ENCODE data around the gene ZNF701. TPM values are rescaled to one million over a fixed set of nuclear protein-coding genes. Genes with fewer than 3 reads are reported as not detected.
"Not testable (repeated sequence)": the region's sequence is repeated elsewhere in the genome, so short reads cannot be mapped to it uniquely, and the experiment has no call there.

Gene ZNF701
- total and polyA plus RNA-seq, 7 experiments from 2014 or later: 11.7 to 43.3 (median 20.7) TPM

DNA sequence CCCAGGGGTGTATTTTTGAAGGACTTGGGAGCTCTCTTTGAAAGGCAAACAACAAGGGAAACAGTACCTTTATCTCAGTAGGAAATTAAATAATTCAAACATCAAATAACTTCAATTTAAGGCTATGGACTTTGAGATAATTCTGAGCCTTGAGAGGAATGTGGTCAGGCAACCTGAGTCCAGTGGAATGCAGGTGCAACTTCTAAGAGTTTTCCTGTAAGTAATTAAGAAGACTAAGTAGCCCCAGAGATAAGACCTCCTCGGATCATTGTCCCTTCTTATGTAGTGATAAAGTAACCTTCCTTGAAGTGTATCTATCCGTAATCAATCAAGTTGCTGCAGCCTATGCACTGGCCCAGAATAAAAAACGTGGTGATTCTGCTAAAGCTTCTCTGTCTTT lies 29.2 kb downstream of the ZNF701 start:
- POLR2A ChIA-PET: interaction anchor here (0.6 to 0.7 kb wide), 2 partner anchors 147 to 476 kb away, joined by 3 read pairs; no protein-coding TSS in a partner anchor
- Histone ChIP-seq H3K9me3 (ENCODE audit: control insufficient read depth in 2 of 3, low read length in 3 of 3) (peaks cover 0 to 17% (median 0%) of the 10 kb centered on the region in 3 experiments), H3K27ac (ENCODE audit: low read depth, low read length) (no peak overlapping the region), H3K36me3 (ENCODE audit: control insufficient read depth in 2 of 3, insufficient read depth in 3 of 3, low read length in 3 of 3) (peaks cover 0 to 10% (median 0%) of the 10 kb centered on the region in 3 experiments), H3K27me3 (ENCODE audit: control insufficient read depth in 2 of 2, insufficient read depth in 2 of 2, low read length in 2 of 2) (no peaks in the 10 kb centered on the region), H3K4me1 (ENCODE audit: control insufficient read depth in 2 of 2, insufficient read depth in 2 of 2, low read length in 2 of 2) (peaks cover 10 to 12% of the 10 kb centered on the region in 2 donors), H3K4me3 (ENCODE audit: low read length) (no peak overlapping the region)
- no peaks in the 10 kb centered on the region for H3K27me3 Mint-ChIP-seq
- no peak overlapping the region for H3K27ac Mint-ChIP-seq
- H3K9me3 Mint-ChIP-seq: peaks cover 0 to 64% (median 31%) of the 10 kb centered on the region in 11 donors
- CTCF ChIA-PET: no interaction called here
- DNase-seq (no peak), ATAC-seq (no peak)
- intact Hi-C loops (cut with micrococcal nuclease): no loop called here
- H3K4me3 Mint-ChIP-seq: no peak overlapping the region
- H3K4me1 Mint-ChIP-seq: peaks cover 11 to 33% (median 26%) of the 10 kb centered on the region in 7 donors
- peaks cover 14 to 72% (median 43%) of the 10 kb centered on the region in 5 donors for H3K36me3 Mint-ChIP-seq

GRCh38 chr19:52600639-52601024 lies 30.5 kb downstream of the ZNF701 start:
- H3K27me3 Mint-ChIP-seq: no peaks in the 10 kb centered on the region

GRCh38 chr19:52601025-52601973 lies 31.2 kb downstream of the ZNF701 start:
- H3K27ac ChIP-seq (ENCODE audit: low read depth, low read length): peak overlapping the region; percentile 81
- H3K9me3 ChIP-seq (ENCODE audit: control insufficient read depth in 2 of 3, low read length in 3 of 3): peaks cover 0 to 32% (median 0%) of the 10 kb centered on the region in 3 experiments
- H3K4me1 ChIP-seq (ENCODE audit: control insufficient read depth in 2 of 2, insufficient read depth in 2 of 2, low read length in 2 of 2): peaks cover 10 to 12% of the 10 kb centered on the region in 2 donors
- POLR2A ChIA-PET: interaction anchor here (1.1 to 2.0 kb wide), 3 partner anchors 36 to 134 kb away, joined by 3 to 10 read pairs (median 3); no protein-coding TSS in a partner anchor
- CTCF ChIA-PET: no interaction called here
- ATAC-seq (peak; percentile 100), DNase-seq (peak; percentile 84 to 94 (median 91))
- Mint-ChIP-seq H3K4me3 (peak overlapping the region; percentile 86 to 99 (median 92)), H3K36me3 (peaks cover 15 to 69% (median 45%) of the 10 kb centered on the region in 5 donors), H3K9me3 (peaks cover 0 to 65% (median 35%) of the 10 kb centered on the region in 11 donors), H3K27me3 (no peaks in the 10 kb centered on the region), H3K4me1 (peaks cover 11 to 43% (median 37%) of the 10 kb centered on the region in 7 donors), H3K27ac (peak overlapping the region; percentile 63 to 93 (median 81))
- intact Hi-C loops (cut with micrococcal nuclease): loop anchor here (1.0 to 10.0 kb wide), 12 partner anchors 31 to 574 kb away; partner anchors contain the start of genes ZNF701 (in 2 of the 2), ZNF808 (in 2 of the 2), ZNF83 (in 2 of the 2) and ZNF611 (in 1 of the 2)
- peaks cover 0 to 8% (median 0%) of the 10 kb centered on the region in 3 experiments for H3K36me3 ChIP-seq (ENCODE audit: control insufficient read depth in 2 of 3, insufficient read depth in 3 of 3, low read length in 3 of 3)
- H3K4me3 ChIP-seq (ENCODE audit: low read length): peak overlapping the region; percentile 89
- no peaks in the 10 kb centered on the region for H3K27me3 ChIP-seq (ENCODE audit: control insufficient read depth in 2 of 2, insufficient read depth in 2 of 2, low read length in 2 of 2)

More at GRCh38 chr19:52600639-52601024, 30.5 kb downstream of the ZNF701 start:
- ATAC-seq (peak; percentile 24), DNase-seq (peak in 1 of 9 donors; percentile 17)
- H3K9me3 Mint-ChIP-seq: peaks cover 0 to 65% (median 35%) of the 10 kb centered on the region in 11 donors
- H3K27ac Mint-ChIP-seq: peak overlapping the region in 7 of 9 donors; percentile 63 to 91 (median 81)
- POLR2A ChIA-PET: interaction anchor here (1.8 to 2.0 kb wide), 2 partner anchors 36 to 59 kb away, joined by 3 to 10 read pairs; no protein-coding TSS in a partner anchor
- peak overlapping the region; percentile 86 to 99 (median 92) for H3K4me3 Mint-ChIP-seq
- CTCF ChIA-PET: no interaction called here
- peaks cover 11 to 40% (median 33%) of the 10 kb centered on the region in 7 donors for H3K4me1 Mint-ChIP-seq
- intact Hi-C loops (cut with micrococcal nuclease): loop anchor here (1.0 to 10.0 kb wide), 12 partner anchors 30 to 573 kb away; partner anchors contain the start of genes ZNF701 (in 2 of the 2), ZNF808 (in 2 of the 2), ZNF83 (in 2 of the 2) and ZNF611 (in 1 of the 2)
- peaks cover 19 to 69% (median 46%) of the 10 kb centered on the region in 5 donors for H3K36me3 Mint-ChIP-seq
- peaks cover 10 to 12% of the 10 kb centered on the region in 2 donors for H3K4me1 ChIP-seq (ENCODE audit: control insufficient read depth in 2 of 2, insufficient read depth in 2 of 2, low read length in 2 of 2)
- no peaks in the 10 kb centered on the region for H3K27me3 ChIP-seq (ENCODE audit: control insufficient read depth in 2 of 2, insufficient read depth in 2 of 2, low read length in 2 of 2)
- H3K36me3 ChIP-seq (ENCODE audit: control insufficient read depth in 2 of 3, insufficient read depth in 3 of 3, low read length in 3 of 3): peaks cover 0 to 14% (median 0%) of the 10 kb centered on the region in 3 experiments
- H3K9me3 ChIP-seq (ENCODE audit: control insufficient read depth in 2 of 3, low read length in 3 of 3): peaks cover 0 to 31% (median 0%) of the 10 kb centered on the region in 3 experiments
- H3K4me3 ChIP-seq (ENCODE audit: low read length): peak overlapping the region; percentile 89
- peak overlapping the region; percentile 81 for H3K27ac ChIP-seq (ENCODE audit: low read depth, low read length)

- Mint-ChIP-seq H3K9me3 (peaks cover 0 to 65% (median 32%) of the 10 kb centered on the region in 11 donors), H3K36me3 (peaks cover 10 to 69% (median 45%) of the 10 kb centered on the region in 5 donors), H3K4me3 (peak overlapping the region; percentile 86 to 99 (median 92)), H3K4me1 (peaks cover 13 to 43% (median 39%) of the 10 kb centered on the region in 7 donors), H3K27ac (peak overlapping the region; percentile 57 to 93 (median 78))
- Histone ChIP-seq H3K4me1 (ENCODE audit: control insufficient read depth in 2 of 2, insufficient read depth in 2 of 2, low read length in 2 of 2) (peaks cover 10 to 12% of the 10 kb centered on the region in 2 donors), H3K4me3 (ENCODE audit: low read length) (peak overlapping the region; percentile 89), H3K9me3 (ENCODE audit: control insufficient read depth in 2 of 3, low read length in 3 of 3) (peaks cover 0 to 32% (median 0%) of the 10 kb centered on the region in 3 experiments), H3K27ac (ENCODE audit: low read depth, low read length) (peak overlapping the region; percentile 81)
- intact Hi-C loops (cut with micrococcal nuclease): loop anchor here (1.0 to 10.0 kb wide), 12 partner anchors 32 to 575 kb away; partner anchors contain the start of genes ZNF701 (in 2 of the 2), ZNF808 (in 2 of the 2), ZNF83 (in 2 of the 2) and ZNF611 (in 1 of the 2)
- H3K36me3 ChIP-seq (ENCODE audit: control insufficient read depth in 2 of 3, insufficient read depth in 3 of 3, low read length in 3 of 3); ATAC-seq; H3K27me3 Mint-ChIP-seq; DNase-seq; CTCF ChIA-PET; H3K27me3 ChIP-seq (ENCODE audit: control insufficient read depth in 2 of 2, insufficient read depth in 2 of 2, low read length in 2 of 2): not testable (repeated sequence)
- POLR2A ChIA-PET: interaction anchor here (1.1 to 2.0 kb wide), 3 partner anchors 35 to 134 kb away, joined by 3 to 10 read pairs (median 3); no protein-coding TSS in a partner anchor
Measured at GRCh38 chr19:52601974-52602366, 31.9 kb downstream of the ZNF701 start.

DNA sequence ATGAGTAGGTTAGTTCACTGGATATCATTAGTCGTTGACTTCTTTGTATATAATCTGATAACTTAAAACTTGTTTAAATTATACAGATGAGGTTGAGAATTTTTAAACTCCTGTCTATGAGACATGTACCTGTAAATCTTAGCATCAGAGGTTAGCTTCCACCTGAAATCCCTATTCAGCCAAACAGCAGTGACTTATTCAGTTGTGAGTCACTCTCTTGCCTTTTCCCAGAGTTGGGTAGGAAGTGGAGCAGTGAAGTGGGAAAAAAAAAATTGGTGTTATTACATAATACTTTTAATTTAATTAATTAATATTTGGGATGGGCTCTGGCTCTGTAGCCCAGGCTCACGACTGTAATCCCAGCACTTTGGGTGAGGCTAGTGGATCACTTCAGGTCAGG lies 32.9 kb downstream of the ZNF701 start:
- H3K9me3 ChIP-seq (ENCODE audit: control insufficient read depth in 2 of 3, low read length in 3 of 3): peaks cover 0 to 34% (median 0%) of the 10 kb centered on the region in 3 experiments
- intact Hi-C loops (cut with micrococcal nuclease): loop anchor here (5.0 to 10.0 kb wide), 3 partner anchors 132 to 576 kb away; partner anchors contain the start of genes ZNF611 (in 1 of the 2) and ZNF614 (in 1 of the 2)
- DNase-seq: no peak
- H3K27ac ChIP-seq (ENCODE audit: low read depth, low read length): no peak overlapping the region
- peaks cover 0 to 64% (median 28%) of the 10 kb centered on the region in 11 donors for H3K9me3 Mint-ChIP-seq
- peaks cover 8 to 64% (median 44%) of the 10 kb centered on the region in 5 donors for H3K36me3 Mint-ChIP-seq
- peaks cover 10 to 12% of the 10 kb centered on the region in 2 donors for H3K4me1 ChIP-seq (ENCODE audit: control insufficient read depth in 2 of 2, insufficient read depth in 2 of 2, low read length in 2 of 2)
- peak overlapping the region in 3 of 9 donors; percentile 65 to 88 (median 78) for H3K27ac Mint-ChIP-seq
- ChIA-PET POLR2A (no interaction called here), CTCF (no interaction called here)
- H3K4me1 Mint-ChIP-seq: peaks cover 13 to 43% (median 39%) of the 10 kb centered on the region in 7 donors
- H3K27me3 Mint-ChIP-seq: no peaks in the 10 kb centered on the region
- H3K36me3 ChIP-seq (ENCODE audit: control insufficient read depth in 2 of 3, insufficient read depth in 3 of 3, low read length in 3 of 3): peaks cover 0 to 7% (median 0%) of the 10 kb centered on the region in 3 experiments
- H3K4me3 Mint-ChIP-seq: peak overlapping the region in 9 of 10 donors; percentile 36 to 99 (median 88)
- H3K4me3 ChIP-seq (ENCODE audit: low read length): no peak overlapping the region
- no peaks in the 10 kb centered on the region for H3K27me3 ChIP-seq (ENCODE audit: control insufficient read depth in 2 of 2, insufficient read depth in 2 of 2, low read length in 2 of 2)
- ATAC-seq: no peak

Data from naive thymus-derived CD4-positive, alpha-beta T cell (primary cell).